Measurements from ENCODE around the gene DYRK1A.

Gene DYRK1A

DNA sequence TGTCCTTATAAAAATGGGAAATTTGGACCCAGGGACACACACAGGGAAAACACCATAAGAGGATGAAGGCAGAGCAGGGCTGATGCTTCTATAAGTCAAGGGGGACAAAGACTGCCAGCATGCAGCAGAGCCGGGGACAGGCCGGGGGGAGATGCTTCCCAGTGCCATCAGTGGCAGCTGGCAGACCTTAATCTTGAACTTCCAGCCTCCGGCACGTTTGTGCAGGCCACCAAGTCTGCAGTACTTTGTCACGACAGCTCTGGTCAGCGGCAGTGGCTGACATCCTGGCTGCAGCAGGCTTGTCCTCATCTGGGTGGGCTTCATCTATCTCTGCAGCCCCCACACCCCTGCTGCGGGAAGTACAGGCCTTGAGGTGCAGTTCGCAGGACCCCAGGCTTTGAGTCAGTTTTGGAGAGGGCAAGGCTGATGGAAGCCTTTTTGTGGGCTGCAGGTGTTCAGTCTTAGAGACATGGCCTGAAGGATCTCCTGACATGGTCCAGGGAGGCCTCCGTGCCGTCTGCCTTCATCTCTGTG lies 186.0 kb downstream of the DYRK1A start:
- no peak for DNase-seq

DNA sequence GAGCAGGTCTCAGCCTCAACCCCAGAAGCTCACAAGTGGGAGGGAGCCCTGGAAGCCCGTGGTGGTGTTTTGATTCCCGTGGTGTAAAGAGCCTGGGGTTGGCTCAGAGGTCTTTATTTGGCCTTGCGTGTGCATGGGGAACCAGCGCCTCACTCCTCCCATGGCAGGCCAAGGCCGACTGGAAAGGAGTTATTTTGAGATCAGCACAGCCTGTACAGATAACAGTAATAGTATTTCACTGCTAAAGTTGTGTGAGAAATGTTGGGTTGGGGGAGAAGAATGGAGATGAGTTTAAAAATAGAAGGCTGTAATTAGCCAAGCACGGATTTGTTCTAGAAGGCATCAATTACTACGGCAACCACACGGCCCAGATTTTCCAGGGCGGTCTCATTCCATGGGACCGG lies 186.5 kb downstream of the DYRK1A start:
- DNase-seq, result no peak

DNA sequence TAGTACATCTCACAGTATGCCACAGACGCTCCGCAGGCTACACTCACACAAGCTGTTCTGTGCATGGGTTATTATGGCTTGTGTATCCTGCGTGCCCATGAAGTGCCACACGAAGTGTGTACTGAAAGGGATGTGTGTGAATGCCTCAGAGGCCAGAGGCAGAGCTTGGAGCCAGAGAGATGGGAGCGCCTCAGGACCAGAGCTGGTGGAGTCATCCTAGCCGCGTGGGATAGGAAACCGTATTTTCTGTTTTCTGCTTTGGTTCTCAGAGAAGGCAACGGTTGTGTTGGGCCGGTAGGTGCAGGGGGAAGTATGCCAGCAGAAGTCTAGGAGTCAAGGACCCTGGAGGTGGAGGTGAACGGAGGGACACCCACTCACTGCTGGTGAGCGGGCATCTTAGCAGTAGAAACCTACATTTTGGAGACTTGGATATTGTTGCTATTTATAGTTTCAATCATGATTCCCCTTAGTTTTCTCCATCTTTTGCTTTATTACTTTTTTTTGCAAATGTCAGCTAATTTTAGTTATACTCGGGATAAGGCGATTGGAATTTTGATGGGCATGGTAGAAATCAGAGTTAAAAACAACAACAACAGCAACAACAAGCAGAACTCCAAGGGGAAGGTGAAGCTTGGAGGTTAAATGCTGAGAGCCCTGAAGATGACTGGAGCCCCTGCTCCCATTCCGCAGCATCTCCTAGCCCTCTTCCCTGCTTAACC lies 188.2 kb downstream of the DYRK1A start:
- no peak for DNase-seq

DNA sequence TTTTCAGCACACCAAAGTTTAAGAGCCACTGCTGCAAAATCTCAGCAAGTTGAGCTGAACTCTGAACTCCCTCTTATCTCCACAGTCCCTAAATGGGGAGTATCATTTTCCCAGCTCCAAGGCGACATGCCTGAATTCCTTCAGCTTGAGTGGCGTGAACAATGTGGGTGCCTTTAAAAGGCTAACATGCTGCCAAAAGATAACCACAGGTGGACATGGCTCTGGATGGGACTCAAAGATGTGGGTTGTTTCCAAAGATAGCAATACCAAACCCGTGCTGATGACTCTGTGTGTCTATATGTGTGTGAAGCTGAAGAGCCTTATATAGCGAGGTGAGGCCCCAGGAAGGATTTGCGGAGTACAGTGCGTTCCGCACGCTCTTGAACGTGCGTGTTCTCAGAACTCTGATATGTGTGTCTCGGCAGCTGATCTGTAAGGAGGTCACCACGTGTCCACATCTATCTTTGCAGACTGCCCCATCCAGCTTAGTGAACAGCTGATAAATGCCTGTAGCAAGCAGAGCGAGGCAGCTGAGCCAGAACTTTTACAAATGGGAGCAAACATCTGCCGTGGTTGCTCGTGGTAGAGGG lies 189.2 kb downstream of the DYRK1A start:
- DNase-seq, result no peak

DNA sequence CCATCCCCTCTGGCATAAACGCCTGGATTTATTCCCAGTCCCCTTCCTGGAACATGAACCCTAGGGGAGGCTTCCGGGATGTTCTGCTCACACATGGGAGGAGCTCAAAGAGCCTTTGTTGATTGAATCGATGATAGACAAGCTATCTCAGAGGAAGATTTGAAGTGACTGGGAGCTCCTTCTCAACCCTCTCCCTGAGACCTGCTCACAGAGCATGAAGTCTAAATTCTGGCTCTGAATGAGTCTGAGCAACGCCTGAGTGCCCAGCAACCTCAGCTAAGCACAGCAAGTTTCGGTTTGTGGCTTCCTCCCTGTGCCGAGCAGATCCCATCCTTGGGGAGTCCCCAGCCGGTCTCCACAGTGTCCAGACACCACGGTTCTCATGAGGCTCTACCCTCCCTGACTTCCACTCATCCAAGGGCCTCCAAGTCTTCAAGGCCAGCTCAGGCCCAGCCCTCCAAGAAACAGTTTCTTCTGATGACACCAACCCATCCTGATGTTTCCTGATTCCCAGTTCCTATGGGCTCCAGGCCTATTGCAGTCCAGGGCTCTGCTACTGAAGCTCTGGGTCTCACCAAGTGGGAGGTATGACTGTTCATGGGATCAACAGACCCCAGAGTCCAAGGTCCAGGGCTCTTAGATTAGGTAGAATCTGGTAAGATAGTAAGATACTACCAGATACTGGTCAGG lies 190.8 kb downstream of the DYRK1A start:
- no peak for DNase-seq

DNA sequence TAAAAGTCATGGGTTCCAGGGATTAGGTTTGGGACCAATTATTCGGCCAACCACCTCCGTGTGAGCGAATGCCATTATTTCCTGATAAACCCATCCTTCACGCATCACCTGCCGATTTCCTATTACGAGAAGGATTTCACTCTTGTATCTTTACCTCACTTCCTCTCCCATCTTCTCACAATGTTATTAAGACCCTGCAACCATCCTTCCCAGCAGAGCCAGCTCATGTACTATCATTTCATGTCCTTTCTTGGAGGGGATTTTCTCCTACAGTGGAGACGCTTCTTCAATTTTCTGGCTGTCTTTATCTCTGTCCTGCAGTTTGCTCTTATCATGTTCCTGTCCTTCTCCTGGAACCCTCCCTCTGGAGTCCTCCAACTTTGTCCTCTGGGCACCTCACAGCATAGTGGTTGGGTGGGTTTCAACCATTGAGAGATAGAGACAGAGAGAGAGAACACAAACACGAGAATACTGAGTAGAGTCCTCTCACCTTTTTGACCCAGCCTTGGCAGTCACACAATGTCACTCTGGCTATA lies 192.2 kb downstream of the DYRK1A start:
- DNase-seq, result no peak

DNA sequence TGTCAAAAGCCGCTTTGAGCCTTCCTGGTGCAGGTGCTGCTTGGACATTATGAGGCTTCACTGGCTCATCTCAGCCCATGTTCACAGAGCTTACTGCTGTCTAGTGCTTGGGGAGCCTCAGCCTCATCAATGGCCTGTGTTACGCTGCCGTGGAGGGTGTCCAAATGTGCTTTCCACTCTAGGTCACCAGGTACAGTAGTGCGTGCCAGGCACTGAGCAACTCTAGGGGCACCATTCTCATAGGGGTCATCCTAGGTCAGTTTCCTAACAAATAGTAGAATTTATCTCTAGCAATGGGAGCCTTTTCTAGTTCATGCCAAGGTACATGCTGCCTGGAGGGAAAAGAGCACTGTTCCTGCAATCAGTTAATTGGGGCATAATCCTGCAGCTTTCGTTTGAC lies 193.8 kb downstream of the DYRK1A start:
- no peak for DNase-seq

DNA sequence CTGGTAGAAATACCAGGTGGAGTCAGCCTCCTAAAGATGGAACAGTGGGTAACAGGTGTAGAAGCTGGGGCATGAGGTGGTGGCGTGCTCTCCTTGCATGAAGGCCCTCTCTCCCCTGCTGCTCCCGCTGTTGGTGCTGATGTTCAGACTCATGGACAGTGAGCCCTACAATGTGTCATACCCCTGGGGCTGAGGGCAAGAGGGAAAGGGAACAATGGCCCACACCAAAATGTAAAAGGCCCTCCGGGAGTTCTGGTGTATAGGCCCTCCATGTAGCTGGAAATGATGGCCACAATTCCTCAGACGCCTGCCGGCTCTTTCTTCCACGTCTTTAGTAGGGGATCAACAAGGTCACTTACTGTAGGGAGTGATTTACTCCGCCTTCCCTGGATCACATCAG lies 194.9 kb downstream of the DYRK1A start:
- DNase-seq, result no peak

DNA sequence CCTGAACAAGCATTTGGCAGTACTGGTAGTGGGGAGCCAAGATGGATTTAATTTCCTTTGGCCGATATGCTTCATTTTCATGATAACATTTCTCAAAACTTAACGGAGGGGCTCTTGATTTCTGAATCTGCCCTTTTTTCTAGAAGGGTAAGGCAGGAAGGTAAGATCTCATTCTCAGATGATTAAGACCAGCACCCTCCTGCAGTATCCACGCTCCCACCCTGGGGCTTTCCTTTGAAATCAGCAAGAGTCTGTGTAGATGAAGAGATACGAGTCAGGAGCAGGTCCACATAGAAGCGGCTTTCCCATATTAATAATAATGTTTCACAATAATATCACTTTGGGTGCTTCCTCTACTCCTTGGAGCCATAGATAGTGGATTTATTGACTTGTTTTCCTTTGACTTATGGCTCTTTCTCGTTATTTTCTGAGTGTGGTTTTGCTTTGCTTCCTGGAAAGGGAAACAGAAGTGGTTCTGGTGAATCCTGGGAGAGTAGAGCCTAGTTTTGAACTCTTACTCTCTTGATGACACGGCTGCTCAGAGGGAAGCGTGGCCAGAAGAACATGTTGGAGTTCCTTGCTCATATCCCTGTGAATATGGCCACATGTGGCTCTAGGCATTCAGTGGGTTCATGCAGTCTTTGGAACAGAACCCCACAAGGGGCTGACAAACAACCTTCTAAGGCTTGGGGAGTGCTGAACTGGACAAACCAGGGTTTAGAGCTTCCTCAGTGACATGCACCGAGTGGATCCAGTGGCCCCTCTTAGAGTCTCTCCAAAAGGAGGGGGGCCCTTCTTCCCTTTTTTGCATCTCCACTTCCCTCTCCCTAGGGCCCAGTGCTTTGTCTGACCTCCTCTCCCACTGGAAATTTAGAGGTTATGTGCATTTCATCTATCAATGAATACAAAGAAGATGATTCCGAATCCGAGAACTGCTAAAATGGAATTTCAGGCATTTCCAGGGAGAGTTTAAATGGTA lies 195.7 kb downstream of the DYRK1A start:
- no peak for DNase-seq

DNA sequence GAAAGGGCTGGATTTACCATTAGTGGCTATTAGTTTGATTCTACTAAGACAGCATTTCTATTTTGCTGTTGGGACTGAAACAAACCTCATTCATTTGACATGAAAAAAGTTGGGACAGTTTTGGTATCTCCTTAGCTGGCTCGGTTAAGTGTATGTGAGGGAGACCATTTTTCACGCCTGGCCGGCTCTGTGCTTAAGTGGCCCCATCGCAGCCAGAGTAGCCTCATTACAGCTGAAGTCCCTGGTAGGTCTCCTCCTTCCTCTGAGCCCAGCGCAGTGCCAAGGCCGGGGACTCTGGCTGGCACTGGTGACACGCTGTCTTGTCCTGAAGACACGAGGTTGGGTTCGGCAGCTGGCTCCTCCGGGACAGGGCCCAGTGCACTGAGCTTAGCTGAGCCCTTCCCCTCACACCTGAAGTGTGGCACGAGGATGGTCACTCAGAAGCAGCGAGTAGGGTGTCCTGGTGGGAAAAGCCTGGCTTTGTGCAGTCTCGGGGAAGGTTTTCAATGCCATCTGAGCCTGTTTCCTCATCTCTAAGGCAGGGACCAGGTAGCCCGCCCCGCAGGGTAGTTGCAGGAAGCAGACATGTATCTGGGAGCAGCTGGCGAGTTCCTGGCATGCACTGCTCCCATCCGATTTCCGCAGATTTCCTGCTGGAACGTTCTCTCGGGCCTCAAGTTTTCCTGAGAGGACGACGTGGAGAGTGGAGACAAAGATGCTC lies 196.5 kb downstream of the DYRK1A start:
- peak; percentile 75 for DNase-seq

DNA sequence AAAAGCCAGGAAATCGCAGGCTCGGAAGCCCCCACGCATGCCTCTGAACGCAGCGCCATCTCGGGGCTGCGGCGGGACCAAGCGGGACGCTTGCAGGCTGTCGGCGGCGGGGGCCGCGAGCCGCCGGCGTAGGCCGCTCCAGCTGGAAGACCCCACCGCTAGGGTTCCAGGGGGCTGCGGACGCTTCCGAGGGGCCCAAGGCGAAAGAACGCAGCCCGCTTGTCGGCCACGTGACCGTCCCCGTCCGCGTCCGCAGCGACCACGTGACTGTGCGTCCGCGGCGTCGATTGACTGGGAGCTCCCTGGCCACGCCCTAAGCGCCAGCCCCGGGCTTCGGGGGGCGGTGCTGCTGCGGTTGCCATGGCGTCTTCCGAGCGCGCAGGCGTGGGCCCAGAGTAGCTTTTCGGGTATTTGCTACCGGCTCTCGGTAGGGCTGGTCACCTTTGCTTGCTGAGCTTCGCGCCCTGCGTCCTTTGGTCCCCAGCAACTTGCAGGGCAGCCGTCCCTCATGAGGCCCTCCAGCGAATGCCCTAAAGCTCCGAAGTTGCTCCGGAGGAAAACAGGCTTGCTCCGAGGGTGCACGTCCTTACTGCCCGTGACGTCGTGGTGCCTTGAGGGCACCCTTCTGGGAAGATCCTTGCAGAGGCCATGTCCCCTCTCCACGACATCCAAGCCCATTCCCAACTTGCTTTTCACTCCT lies 197.2 kb downstream of the DYRK1A start:
- peak; percentile 93 for DNase-seq

DNA sequence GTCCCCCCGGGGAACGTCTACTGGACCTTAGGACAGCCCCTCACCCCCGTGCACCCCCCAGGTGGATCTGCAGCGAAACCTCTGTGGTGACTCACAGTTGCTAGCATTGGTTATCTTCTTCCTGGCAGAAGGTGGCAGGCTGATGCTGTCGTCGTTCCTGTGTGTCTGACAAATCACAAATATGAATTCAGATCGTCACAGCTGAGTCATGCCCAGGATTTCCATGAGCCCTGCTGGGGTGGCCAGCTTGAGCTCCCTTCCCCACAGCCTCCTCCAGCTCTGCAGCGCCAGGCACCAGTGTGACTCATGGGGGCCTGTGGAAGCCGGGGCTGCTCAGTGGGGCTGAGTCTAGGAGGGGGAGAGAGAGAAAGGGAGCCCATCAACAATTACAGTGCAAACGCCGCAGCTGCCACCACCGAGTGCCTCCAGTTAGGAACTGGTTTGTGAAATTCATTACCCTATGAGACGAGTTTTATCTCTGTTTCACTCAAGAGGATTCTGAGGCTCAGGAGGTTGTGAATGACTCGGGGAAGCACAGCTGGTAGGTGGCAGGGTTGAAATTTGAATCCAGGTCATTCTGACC lies 197.9 kb downstream of the DYRK1A start:
- DNase-seq, result peak; percentile 86

DNA sequence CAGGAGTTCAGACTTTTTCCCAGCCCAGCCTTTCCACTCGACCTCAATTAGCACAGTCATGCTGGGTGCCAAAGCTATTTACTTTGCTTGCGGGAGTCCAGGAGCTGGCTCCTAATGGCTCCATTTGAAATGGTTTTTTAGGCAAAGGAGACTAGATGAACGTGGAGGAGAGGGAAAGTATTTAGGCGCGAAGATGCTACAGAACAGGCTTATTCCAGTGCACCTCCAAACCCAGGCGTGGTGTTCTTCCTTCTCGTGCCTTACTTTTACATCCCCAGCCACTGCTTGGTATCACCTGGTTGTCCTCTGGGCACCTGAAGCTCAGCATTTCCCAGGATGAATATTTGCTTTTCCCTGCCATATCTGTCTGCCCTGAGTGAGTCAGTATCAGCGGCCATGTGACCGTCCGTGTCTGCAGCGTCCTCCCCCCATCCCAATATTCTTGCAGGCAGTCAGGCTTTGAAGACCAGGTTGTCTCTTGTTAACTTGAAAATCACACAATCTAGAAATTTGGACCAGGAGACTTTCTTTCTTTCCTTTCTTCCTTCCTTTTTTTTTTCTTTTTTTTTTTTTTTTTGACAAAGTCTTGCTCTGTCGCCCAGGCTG lies 198.5 kb downstream of the DYRK1A start:
- DNase-seq, result peak; percentile 93

DNA sequence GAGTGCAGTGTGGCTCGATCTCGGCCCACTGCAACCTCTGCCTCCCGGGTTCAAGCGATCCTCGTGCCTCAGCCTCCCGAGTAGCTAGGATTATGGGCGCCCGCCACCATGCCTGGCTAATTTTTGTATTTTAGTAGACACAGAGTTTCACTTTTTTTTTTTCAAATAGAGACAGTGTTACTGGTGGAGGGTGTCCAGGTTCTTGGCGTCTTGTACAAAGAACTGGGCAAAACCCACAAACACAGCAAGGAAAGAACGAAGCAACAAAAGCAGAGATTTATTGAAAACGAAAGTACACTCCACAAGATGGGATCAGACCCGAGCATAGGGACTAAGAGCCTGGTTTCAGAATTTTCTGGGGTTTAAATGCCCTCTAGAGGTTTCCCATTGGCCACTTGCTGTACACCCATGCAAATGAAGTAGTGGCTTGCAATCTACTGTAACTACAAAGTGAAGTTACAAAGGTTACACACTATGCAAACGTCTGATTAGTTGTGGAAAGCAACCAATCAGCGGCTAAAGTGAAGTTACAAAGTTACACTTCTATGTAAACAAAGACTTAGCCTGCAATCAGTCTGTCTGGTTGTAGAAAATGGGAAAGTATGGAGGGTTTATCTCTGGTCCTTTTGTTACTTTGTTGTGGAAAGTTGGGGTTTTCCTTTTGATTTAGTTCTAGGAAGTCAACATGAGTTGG lies 199.1 kb downstream of the DYRK1A start:
- DNase-seq, result peak; percentile 22

DNA sequence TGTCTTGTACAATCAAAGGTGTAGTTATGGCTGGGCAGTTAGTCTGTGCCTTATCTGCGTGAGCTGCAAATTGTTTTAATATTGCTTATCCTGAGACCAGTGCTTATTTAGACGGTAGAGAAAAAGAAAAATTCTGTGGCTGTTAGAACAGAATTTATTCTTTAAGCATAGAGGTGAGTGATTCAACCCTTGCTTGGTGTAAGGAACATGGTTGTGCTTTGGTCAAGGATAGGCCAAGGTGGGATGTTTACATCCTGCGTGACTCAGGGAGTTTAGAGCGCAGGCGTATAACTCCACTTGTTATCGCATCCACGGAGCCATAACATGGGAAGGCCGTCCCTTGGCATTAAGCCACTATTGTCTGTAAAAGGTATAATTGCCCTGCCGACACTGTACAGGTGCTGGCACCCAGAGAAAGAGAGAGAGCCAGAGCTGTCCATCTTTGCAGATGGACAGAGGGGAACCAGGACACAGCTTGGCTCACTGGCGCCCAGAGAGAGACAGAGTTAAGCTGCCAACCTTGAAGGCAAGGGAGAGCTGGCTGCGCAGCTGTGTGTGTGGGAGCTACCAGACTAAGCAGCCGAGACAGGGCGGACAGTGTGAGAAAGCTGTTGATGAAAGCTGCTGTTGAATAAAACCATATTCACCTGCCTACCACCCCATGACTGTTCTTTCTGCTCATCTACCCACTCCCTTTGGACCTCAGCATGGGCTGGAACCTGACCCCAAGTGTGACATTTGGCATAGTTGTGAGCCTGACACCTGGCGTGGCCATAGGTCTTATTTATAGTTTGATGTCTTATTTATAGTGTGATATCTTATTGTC lies 200.4 kb downstream of the DYRK1A start:
- DNase-seq, result no peak

DNA sequence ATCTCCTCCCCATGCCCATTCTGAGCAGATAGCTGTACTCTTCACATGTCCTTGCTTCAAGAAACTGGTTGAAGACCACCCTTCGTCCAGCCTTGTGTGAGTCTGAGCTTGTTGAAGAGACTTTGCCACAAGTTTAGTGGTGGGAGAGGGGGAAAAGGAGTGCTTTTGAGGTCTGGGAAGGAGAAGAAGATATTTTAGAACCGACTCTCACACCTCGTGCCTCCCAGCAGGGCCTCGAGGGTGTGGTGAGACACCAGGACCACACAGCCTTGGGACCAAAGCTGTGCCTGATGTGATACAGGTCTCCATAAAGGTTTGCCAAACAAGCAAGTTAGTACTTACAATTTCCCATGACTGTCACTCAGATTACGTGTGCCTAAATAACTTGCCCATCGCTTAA lies 201.8 kb downstream of the DYRK1A start:
- DNase-seq, result no peak

DNA sequence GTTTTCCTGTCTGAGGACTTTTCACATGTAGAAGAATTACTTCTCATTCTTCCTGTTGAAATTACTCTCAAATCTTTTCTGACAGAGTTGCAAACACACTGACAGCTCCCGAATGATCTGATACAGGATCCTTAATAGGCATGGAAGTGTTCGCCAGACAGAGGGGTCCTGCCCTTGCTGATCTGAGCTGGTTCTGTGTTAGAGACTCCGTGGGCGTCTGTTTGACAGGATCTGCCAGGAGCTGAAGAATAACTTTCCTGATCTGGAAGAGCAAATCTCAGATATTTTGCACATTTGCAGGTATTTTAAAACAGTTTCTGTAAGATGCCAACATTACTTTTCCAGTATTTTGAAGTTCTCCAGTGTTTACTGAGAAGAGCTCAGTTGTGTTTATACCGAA lies 202.3 kb downstream of the DYRK1A start:
- DNase-seq, result no peak

DNA sequence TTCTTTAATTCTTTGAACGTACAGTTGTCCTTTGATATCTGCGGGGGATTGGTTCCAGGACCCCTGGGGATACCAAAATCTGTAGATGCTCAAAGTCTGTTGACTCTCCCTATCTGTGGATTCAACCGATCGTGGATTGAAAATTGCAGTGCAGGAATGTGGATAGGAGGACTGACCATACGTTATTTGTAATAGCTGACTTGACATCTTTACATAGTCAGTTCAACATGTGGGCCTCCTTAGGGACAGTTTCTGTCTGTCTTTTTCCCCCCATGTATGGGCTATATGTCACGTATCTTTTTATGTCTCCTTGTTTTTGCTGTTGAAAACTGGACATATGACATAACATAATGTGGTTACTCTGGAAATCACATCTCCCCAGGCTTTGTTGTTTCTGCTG lies 204.9 kb downstream of the DYRK1A start:
- DNase-seq, result no peak

DNA sequence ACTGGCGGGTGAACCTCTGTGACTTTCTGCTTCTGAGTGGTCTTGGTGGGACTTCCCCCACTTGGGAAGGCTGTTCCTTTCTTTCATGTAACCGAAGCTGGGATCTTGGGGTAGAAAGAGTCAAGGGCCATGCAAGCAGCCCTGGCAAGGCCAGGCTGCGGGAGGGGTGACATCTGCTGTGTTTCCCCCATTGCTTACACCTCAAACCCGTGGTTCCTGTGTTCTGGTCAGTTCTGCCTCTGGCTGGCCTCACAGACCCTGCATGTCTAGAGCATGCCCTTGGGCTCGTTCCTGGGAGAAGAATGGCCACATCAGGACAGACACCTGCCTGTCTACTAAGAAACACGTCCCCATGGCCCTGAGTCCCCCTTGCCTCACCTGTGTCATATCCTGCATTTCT lies 207.7 kb downstream of the DYRK1A start:
- DNase-seq, result no peak

All from NCI-H510A treated with DMSO at 0.1 percent for 48 hours (cell line).